ENCODE data around the gene CACNA1I.

CACNA1I gene

GRCh38 chr22:39624501-39624821 is 53.9 kb downstream of the CACNA1I start:
- no peaks in the 10 kb centered on the region for H3K9me3 ChIP-seq (ENCODE audit: control insufficient read depth, low read length)
- peaks cover 19% of the 10 kb centered on the region for H3K27me3 ChIP-seq (ENCODE audit: control insufficient read depth, insufficient read depth, low read length)
- H3K4me3 ChIP-seq (ENCODE audit: low read length): no peak overlapping the region
- H3K9ac ChIP-seq (ENCODE audit: low read length): no peak overlapping the region
- H3K4me1 ChIP-seq (ENCODE audit: control insufficient read depth, insufficient read depth, low read length): no peaks in the 10 kb centered on the region
- no peaks in the 10 kb centered on the region for H3K36me3 ChIP-seq (ENCODE audit: control insufficient read depth, insufficient read depth, low read length)

- Histone ChIP-seq H3K4me1 (ENCODE audit: control insufficient read depth, insufficient read depth, low read length) (no peaks in the 10 kb centered on the region), H3K9ac (ENCODE audit: low read length) (no peak overlapping the region), H3K36me3 (ENCODE audit: control insufficient read depth, insufficient read depth, low read length) (no peaks in the 10 kb centered on the region), H3K9me3 (ENCODE audit: control insufficient read depth, low read length) (no peaks in the 10 kb centered on the region), H3K4me3 (ENCODE audit: low read length) (no peak overlapping the region), H3K27me3 (ENCODE audit: control insufficient read depth, insufficient read depth, low read length) (peaks cover 21% of the 10 kb centered on the region)
Measured at GRCh38 chr22:39625569-39626537, 55.3 kb downstream of the CACNA1I start.

GRCh38 chr22:39627208-39627607 is 56.7 kb downstream of the CACNA1I start:
- Histone ChIP-seq H3K9ac (ENCODE audit: low read length) (no peak overlapping the region), H3K27me3 (ENCODE audit: control insufficient read depth, insufficient read depth, low read length) (peaks cover 21% of the 10 kb centered on the region), H3K9me3 (ENCODE audit: control insufficient read depth, low read length) (no peaks in the 10 kb centered on the region), H3K4me1 (ENCODE audit: control insufficient read depth, insufficient read depth, low read length) (no peaks in the 10 kb centered on the region), H3K36me3 (ENCODE audit: control insufficient read depth, insufficient read depth, low read length) (no peaks in the 10 kb centered on the region), H3K4me3 (ENCODE audit: low read length) (no peak overlapping the region)

GRCh38 chr22:39627865-39628562 is 57.5 kb downstream of the CACNA1I start:
- no peaks in the 10 kb centered on the region for H3K4me1 ChIP-seq (ENCODE audit: control insufficient read depth, insufficient read depth, low read length)
- peaks cover 19% of the 10 kb centered on the region for H3K27me3 ChIP-seq (ENCODE audit: control insufficient read depth, insufficient read depth, low read length)
- H3K4me3 ChIP-seq (ENCODE audit: low read length): no peak overlapping the region
- no peaks in the 10 kb centered on the region for H3K36me3 ChIP-seq (ENCODE audit: control insufficient read depth, insufficient read depth, low read length)
- H3K9me3 ChIP-seq (ENCODE audit: control insufficient read depth, low read length): no peaks in the 10 kb centered on the region
- no peak overlapping the region for H3K9ac ChIP-seq (ENCODE audit: low read length)

GRCh38 chr22:39628563-39629080 is 58.1 kb downstream of the CACNA1I start:
- no peak overlapping the region for H3K4me3 ChIP-seq (ENCODE audit: low read length)
- no peak overlapping the region for H3K9ac ChIP-seq (ENCODE audit: low read length)
- H3K36me3 ChIP-seq (ENCODE audit: control insufficient read depth, insufficient read depth, low read length): no peaks in the 10 kb centered on the region
- H3K9me3 ChIP-seq (ENCODE audit: control insufficient read depth, low read length): no peaks in the 10 kb centered on the region
- H3K27me3 ChIP-seq (ENCODE audit: control insufficient read depth, insufficient read depth, low read length): peaks cover 14% of the 10 kb centered on the region
- no peaks in the 10 kb centered on the region for H3K4me1 ChIP-seq (ENCODE audit: control insufficient read depth, insufficient read depth, low read length)

GRCh38 chr22:39629851-39630250 is 59.3 kb downstream of the CACNA1I start:
- Histone ChIP-seq H3K36me3 (ENCODE audit: control insufficient read depth, insufficient read depth, low read length) (no peaks in the 10 kb centered on the region), H3K9me3 (ENCODE audit: control insufficient read depth, low read length) (no peaks in the 10 kb centered on the region), H3K4me1 (ENCODE audit: control insufficient read depth, insufficient read depth, low read length) (no peaks in the 10 kb centered on the region), H3K4me3 (ENCODE audit: low read length) (no peak overlapping the region), H3K9ac (ENCODE audit: low read length) (no peak overlapping the region), H3K27me3 (ENCODE audit: control insufficient read depth, insufficient read depth, low read length) (peaks cover 13% of the 10 kb centered on the region)

GRCh38 chr22:39630721-39631120 is 60.2 kb downstream of the CACNA1I start:
- Histone ChIP-seq H3K27me3 (ENCODE audit: control insufficient read depth, insufficient read depth, low read length) (peaks cover 13% of the 10 kb centered on the region), H3K36me3 (ENCODE audit: control insufficient read depth, insufficient read depth, low read length) (no peaks in the 10 kb centered on the region), H3K4me1 (ENCODE audit: control insufficient read depth, insufficient read depth, low read length) (no peaks in the 10 kb centered on the region), H3K4me3 (ENCODE audit: low read length) (no peak overlapping the region), H3K9me3 (ENCODE audit: control insufficient read depth, low read length) (no peaks in the 10 kb centered on the region), H3K9ac (ENCODE audit: low read length) (no peak overlapping the region)

GRCh38 chr22:39631381-39632286 is 61.1 kb downstream of the CACNA1I start:
- H3K27me3 ChIP-seq (ENCODE audit: control insufficient read depth, insufficient read depth, low read length): peaks cover 6% of the 10 kb centered on the region
- H3K4me1 ChIP-seq (ENCODE audit: control insufficient read depth, insufficient read depth, low read length): no peaks in the 10 kb centered on the region
- H3K4me3 ChIP-seq (ENCODE audit: low read length): no peak overlapping the region
- no peak overlapping the region for H3K9ac ChIP-seq (ENCODE audit: low read length)
- no peaks in the 10 kb centered on the region for H3K36me3 ChIP-seq (ENCODE audit: control insufficient read depth, insufficient read depth, low read length)
- no peaks in the 10 kb centered on the region for H3K9me3 ChIP-seq (ENCODE audit: control insufficient read depth, low read length)

GRCh38 chr22:39634530-39635405 is 64.2 kb downstream of the CACNA1I start:
- peaks cover 3% of the 10 kb centered on the region for H3K27me3 ChIP-seq (ENCODE audit: control insufficient read depth, insufficient read depth, low read length)

GRCh38 chr22:39635719-39636118 is 65.2 kb downstream of the CACNA1I start:
- no peaks in the 10 kb centered on the region for H3K36me3 ChIP-seq (ENCODE audit: control insufficient read depth, insufficient read depth, low read length)
- no peak overlapping the region for H3K9ac ChIP-seq (ENCODE audit: low read length)
- no peaks in the 10 kb centered on the region for H3K4me1 ChIP-seq (ENCODE audit: control insufficient read depth, insufficient read depth, low read length)
- H3K27me3 ChIP-seq (ENCODE audit: control insufficient read depth, insufficient read depth, low read length): no peaks in the 10 kb centered on the region
- no peaks in the 10 kb centered on the region for H3K9me3 ChIP-seq (ENCODE audit: control insufficient read depth, low read length)
- H3K4me3 ChIP-seq (ENCODE audit: low read length): no peak overlapping the region

More at GRCh38 chr22:39634530-39635405, 64.2 kb downstream of the CACNA1I start:
- no peak overlapping the region for H3K4me3 ChIP-seq (ENCODE audit: low read length)
- no peaks in the 10 kb centered on the region for H3K9me3 ChIP-seq (ENCODE audit: control insufficient read depth, low read length)
- H3K9ac ChIP-seq (ENCODE audit: low read length): no peak overlapping the region
- no peaks in the 10 kb centered on the region for H3K36me3 ChIP-seq (ENCODE audit: control insufficient read depth, insufficient read depth, low read length)
- H3K4me1 ChIP-seq (ENCODE audit: control insufficient read depth, insufficient read depth, low read length): no peaks in the 10 kb centered on the region

GRCh38 chr22:39638958-39639357 is 68.4 kb downstream of the CACNA1I start:
- Histone ChIP-seq H3K9me3 (ENCODE audit: control insufficient read depth, low read length) (no peaks in the 10 kb centered on the region), H3K9ac (ENCODE audit: low read length) (no peak overlapping the region), H3K4me1 (ENCODE audit: control insufficient read depth, insufficient read depth, low read length) (no peaks in the 10 kb centered on the region), H3K4me3 (ENCODE audit: low read length) (no peak overlapping the region), H3K27me3 (ENCODE audit: control insufficient read depth, insufficient read depth, low read length) (no peaks in the 10 kb centered on the region), H3K36me3 (ENCODE audit: control insufficient read depth, insufficient read depth, low read length) (no peaks in the 10 kb centered on the region)

Data from mucosa of stomach (tissue), 1 donor.